ENCODE data around the gene LUC7L3. TPM values are rescaled to one million over a fixed set of nuclear protein-coding genes. Genes with fewer than 3 reads are reported as not detected.

Gene LUC7L3
- total RNA-seq, 1 experiment from 2014 or later, result 154 TPM

DNA sequence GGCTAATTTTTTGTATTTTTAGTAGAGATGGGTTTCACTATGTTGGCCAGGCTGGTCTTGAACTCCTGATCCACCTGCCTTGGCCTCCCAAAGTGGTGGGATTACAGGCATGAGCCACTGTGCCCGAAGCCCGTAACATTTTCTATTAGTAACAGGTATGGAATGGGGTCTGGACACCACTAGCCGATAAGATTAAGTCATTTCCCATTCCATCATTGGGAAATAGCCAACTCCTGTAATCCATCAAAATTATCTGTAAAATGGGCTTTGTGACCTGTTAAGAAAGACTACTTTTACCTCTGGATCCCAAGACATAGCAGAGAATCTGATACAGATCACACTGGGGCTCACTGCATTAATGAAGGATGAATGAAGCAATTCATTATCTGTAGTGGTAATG, 3.9 kb upstream of the LUC7L3 start:
- H4K91ac ChIP-seq (ENCODE audit: insufficient read length, low read depth, low read length), result no peak overlapping the region
- no peak overlapping the region for H2BK15ac ChIP-seq (ENCODE audit: low read depth, low read length)
- no CpG with 5 or more reads among the region's 3 CpGs for WGBS (ENCODE audit: extremely low coverage, insufficient read length, low lambda C conversion rate)
- no peaks in the 10 kb centered on the region; the same call in 1 of the 2 replicates for H3K27me3 Mint-ChIP-seq (ENCODE audit: low read depth)
- H3K27ac ChIP-seq (ENCODE audit: insufficient read length, low read depth, low read length), result no peak overlapping the region
- H3K36me3 Mint-ChIP-seq (ENCODE audit: insufficient read depth in 1 of 3, low read depth in 3 of 3), result peaks cover 0 to 5% (median 3%) of the 10 kb centered on the region in 3 experiments; a peak in 1 of 7 replicates
- TF ChIP-seq, protein P1, sequence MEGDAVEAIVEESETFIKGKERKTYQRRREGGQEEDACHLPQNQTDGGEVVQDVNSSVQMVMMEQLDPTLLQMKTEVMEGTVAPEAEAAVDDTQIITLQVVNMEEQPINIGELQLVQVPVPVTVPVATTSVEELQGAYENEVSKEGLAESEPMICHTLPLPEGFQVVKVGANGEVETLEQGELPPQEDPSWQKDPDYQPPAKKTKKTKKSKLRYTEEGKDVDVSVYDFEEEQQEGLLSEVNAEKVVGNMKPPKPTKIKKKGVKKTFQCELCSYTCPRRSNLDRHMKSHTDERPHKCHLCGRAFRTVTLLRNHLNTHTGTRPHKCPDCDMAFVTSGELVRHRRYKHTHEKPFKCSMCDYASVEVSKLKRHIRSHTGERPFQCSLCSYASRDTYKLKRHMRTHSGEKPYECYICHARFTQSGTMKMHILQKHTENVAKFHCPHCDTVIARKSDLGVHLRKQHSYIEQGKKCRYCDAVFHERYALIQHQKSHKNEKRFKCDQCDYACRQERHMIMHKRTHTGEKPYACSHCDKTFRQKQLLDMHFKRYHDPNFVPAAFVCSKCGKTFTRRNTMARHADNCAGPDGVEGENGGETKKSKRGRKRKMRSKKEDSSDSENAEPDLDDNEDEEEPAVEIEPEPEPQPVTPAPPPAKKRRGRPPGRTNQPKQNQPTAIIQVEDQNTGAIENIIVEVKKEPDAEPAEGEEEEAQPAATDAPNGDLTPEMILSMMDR (conservative IDR thresholded peaks at IDR 0.05), result no peak
- no peaks in the 10 kb centered on the region for H3K9me3 ChIP-seq (ENCODE audit: control insufficient read depth, low read depth, low read length)
- H3K18ac ChIP-seq (ENCODE audit: insufficient read length, low read depth, low read length), result no peak overlapping the region
- no peak overlapping the region for H3K56ac ChIP-seq (ENCODE audit: insufficient read length, low read depth, low read length)
- H2BK12ac ChIP-seq (ENCODE audit: insufficient read length, low read depth, low read length), result no peak overlapping the region
- no peak for DNase-seq
- H2BK120ac ChIP-seq (ENCODE audit: low read depth, low read length, poor library complexity, severe bottlenecking), result no peak overlapping the region
- H3K14ac ChIP-seq (ENCODE audit: insufficient read depth, low read length), result no peak overlapping the region
- no peak overlapping the region for H2BK5ac ChIP-seq (ENCODE audit: insufficient read length, low read length)
- H3K4me3 Mint-ChIP-seq, result no peak overlapping the region
- H3K4me2 ChIP-seq (ENCODE audit: insufficient read depth, insufficient read length, low read length), result no peak overlapping the region
- H3K9me3 Mint-ChIP-seq, result no peaks in the 10 kb centered on the region
- H3K9ac ChIP-seq (ENCODE audit: extremely low read depth, insufficient read length, low read length), result no peak overlapping the region
- no peak overlapping the region for H4K5ac ChIP-seq (ENCODE audit: insufficient read length, low read depth, low read length)
- H2AFZ ChIP-seq (ENCODE audit: low read length), result no peak overlapping the region
- no peak overlapping the region for H3K4ac ChIP-seq (ENCODE audit: low read depth, low read length)
- no peak overlapping the region for H4K8ac ChIP-seq (replicated peaks; ENCODE audit: insufficient read length, low read depth, low read length)
- no peak overlapping the region for H3K27ac Mint-ChIP-seq
- no peaks in the 10 kb centered on the region for H3K27me3 ChIP-seq (ENCODE audit: insufficient read depth, low read length)
- H3K4me1 Mint-ChIP-seq, result peaks cover 6 to 12% of the 10 kb centered on the region in 2 experiments
- H2BK20ac ChIP-seq (ENCODE audit: low read depth, low read length, poor library complexity, severe bottlenecking), result no peak overlapping the region
- H3K79me2 ChIP-seq (ENCODE audit: insufficient read depth, low read length), result peaks cover 7% of the 10 kb centered on the region
- H3K23ac ChIP-seq (ENCODE audit: insufficient read length, low read depth, low read length), result no peak overlapping the region
- H2AK5ac ChIP-seq (ENCODE audit: insufficient read length, low read length), result no peak overlapping the region
- H3T11ph ChIP-seq (ENCODE audit: low read length), result no peak overlapping the region
- no peaks in the 10 kb centered on the region; the same call in 1 of the 2 replicates for H3K4me1 ChIP-seq (ENCODE audit: insufficient read depth, low read length)
- H3K79me1 ChIP-seq (ENCODE audit: insufficient read depth, low read depth, low read length, poor library complexity, severe bottlenecking), result no peaks in the 10 kb centered on the region
- H4K20me1 ChIP-seq (ENCODE audit: control insufficient read depth, insufficient read depth, insufficient read length), result no peaks in the 10 kb centered on the region
- peaks cover 6% of the 10 kb centered on the region for H3K23me2 ChIP-seq (ENCODE audit: insufficient read length, low read depth, low read length, poor library complexity, severe bottlenecking)
